H1 (cell line): Measurements from ENCODE around the gene ADGRV1.
A peak's percentile ranks its signal among the peaks of the same experiment; 100 is the strongest.

Source experiments
- BCL11A ChIP-seq, 2 experiments: IDR thresholded peaks; one replicate each; pipeline ENCODE4 v1.6.1; 2011; ENCODE audit warnings: low read depth in 2 of 2, low read length in 2 of 2, mild to moderate bottlenecking in 2 of 2
- CEBPB ChIP-seq: IDR thresholded peaks from 2 replicates; pipeline ENCODE4 v1.6.1; 2012; ENCODE audit warnings: low read depth, low read length
- EGR1 ChIP-seq: IDR thresholded peaks from 2 replicates; pipeline ENCODE4 v1.6.1; 2011; ENCODE audit warnings: low read depth, low read length, borderline replicate concordance
- EZH2 ChIP-seq: fragments of 200-600 bp; sonication (generic); IDR thresholded peaks from 2 replicates; pipeline ENCODE4 v1.7.1; 2012; ENCODE audit warnings: low read depth, mild to moderate bottlenecking, moderate library complexity, low read length, inconsistent platforms; ENCODE audit not compliant: severe bottlenecking
- POU5F1 ChIP-seq: IDR thresholded peaks from 2 replicates; pipeline ENCODE4 v1.6.1; 2011; ENCODE audit warnings: low read depth, mild to moderate bottlenecking, low read length, moderate library complexity
- SP1 ChIP-seq: IDR thresholded peaks from 2 replicates; pipeline ENCODE4 v1.6.1; 2011; ENCODE audit warnings: low read depth, low read length
- TAF1 ChIP-seq: IDR thresholded peaks from 2 replicates; pipeline ENCODE4 v1.6.1; 2011; ENCODE audit warnings: mild to moderate bottlenecking, low read depth, low read length
- TF ChIP-seq, protein P1 (sequence below): IDR thresholded peaks from 2 replicates; pipeline ENCODE4 v1.6.1; 2012; ENCODE audit warnings: inconsistent platforms
- TF ChIP-seq, protein P2 (sequence below), 3 experiments: IDR thresholded peaks; 1 replicate in 2 of 3; 2 replicates in 1 of 3; pipeline versions ENCODE4 v1.5.1 to v1.6.1; 2011; ENCODE audit warnings: low read length in 3 of 3, mild to moderate bottlenecking in 3 of 3, inconsistent platforms in 2 of 3, low read depth in 1 of 3, moderate library complexity in 1 of 3; ENCODE audit not compliant: insufficient read depth in 1 of 3; ENCODE audit errors: control extremely low read depth in 1 of 3

DNA sequence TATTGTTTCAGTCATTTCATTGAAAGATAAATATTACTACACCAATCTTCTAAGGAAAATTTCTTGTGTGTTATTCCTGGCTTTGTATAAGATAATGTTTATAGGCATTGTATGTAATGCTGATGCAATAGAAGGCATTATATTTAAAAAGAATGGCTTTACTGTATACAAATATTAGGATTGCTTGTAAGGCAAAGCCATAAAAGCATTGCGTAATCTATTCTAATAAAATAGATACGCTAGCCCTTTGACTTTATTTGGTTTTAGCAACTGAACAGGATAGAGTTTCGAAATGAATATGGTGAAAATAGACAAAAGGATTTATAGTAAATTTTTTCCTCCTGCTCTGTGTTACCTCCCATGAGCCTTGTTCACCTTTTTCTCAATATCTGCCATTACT, 23.7 kb upstream of the ADGRV1 start:
- TF ChIP-seq, protein P1, sequence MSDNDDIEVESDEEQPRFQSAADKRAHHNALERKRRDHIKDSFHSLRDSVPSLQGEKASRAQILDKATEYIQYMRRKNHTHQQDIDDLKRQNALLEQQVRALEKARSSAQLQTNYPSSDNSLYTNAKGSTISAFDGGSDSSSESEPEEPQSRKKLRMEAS = no peak
- TF ChIP-seq BCL11A (IDR thresholded peaks at IDR 0.05; ENCODE audit: low read depth in 2 of 2, low read length in 2 of 2) = no peak
- no peak for TF ChIP-seq TAF1
- TF ChIP-seq EGR1 = no peak
- TF ChIP-seq POU5F1 = no peak
- peak; percentile 67; the same call in 1 of the 2 replicates for TF ChIP-seq CEBPB
- TF ChIP-seq, protein P2, sequence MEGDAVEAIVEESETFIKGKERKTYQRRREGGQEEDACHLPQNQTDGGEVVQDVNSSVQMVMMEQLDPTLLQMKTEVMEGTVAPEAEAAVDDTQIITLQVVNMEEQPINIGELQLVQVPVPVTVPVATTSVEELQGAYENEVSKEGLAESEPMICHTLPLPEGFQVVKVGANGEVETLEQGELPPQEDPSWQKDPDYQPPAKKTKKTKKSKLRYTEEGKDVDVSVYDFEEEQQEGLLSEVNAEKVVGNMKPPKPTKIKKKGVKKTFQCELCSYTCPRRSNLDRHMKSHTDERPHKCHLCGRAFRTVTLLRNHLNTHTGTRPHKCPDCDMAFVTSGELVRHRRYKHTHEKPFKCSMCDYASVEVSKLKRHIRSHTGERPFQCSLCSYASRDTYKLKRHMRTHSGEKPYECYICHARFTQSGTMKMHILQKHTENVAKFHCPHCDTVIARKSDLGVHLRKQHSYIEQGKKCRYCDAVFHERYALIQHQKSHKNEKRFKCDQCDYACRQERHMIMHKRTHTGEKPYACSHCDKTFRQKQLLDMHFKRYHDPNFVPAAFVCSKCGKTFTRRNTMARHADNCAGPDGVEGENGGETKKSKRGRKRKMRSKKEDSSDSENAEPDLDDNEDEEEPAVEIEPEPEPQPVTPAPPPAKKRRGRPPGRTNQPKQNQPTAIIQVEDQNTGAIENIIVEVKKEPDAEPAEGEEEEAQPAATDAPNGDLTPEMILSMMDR (IDR thresholded peaks at IDR 0.05; ENCODE audit: control extremely low read depth in 1 of 3, insufficient read depth in 1 of 3, low read depth in 1 of 3, low read length in 3 of 3) = no peak
- TF ChIP-seq SP1 = no peak
- no peak for TF ChIP-seq EZH2
